GM19395 (cell line): ENCODE results near the gene AQP12A.
"Not testable (repeated sequence)": the region's sequence is repeated elsewhere in the genome, so short reads cannot be mapped to it uniquely, and the experiment has no call there.

Experiments used
- ATAC-seq: cut with Tn5 transposase; IDR thresholded peaks from one replicate; pipeline ENCODE4 v1.9.1; 2021; ENCODE audit warnings: mild to moderate bottlenecking, moderate library complexity; ENCODE audit not compliant: unreplicated experiment

Gene AQP12A, protein sequence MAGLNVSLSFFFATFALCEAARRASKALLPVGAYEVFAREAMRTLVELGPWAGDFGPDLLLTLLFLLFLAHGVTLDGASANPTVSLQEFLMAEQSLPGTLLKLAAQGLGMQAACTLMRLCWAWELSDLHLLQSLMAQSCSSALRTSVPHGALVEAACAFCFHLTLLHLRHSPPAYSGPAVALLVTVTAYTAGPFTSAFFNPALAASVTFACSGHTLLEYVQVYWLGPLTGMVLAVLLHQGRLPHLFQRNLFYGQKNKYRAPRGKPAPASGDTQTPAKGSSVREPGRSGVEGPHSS

DNA sequence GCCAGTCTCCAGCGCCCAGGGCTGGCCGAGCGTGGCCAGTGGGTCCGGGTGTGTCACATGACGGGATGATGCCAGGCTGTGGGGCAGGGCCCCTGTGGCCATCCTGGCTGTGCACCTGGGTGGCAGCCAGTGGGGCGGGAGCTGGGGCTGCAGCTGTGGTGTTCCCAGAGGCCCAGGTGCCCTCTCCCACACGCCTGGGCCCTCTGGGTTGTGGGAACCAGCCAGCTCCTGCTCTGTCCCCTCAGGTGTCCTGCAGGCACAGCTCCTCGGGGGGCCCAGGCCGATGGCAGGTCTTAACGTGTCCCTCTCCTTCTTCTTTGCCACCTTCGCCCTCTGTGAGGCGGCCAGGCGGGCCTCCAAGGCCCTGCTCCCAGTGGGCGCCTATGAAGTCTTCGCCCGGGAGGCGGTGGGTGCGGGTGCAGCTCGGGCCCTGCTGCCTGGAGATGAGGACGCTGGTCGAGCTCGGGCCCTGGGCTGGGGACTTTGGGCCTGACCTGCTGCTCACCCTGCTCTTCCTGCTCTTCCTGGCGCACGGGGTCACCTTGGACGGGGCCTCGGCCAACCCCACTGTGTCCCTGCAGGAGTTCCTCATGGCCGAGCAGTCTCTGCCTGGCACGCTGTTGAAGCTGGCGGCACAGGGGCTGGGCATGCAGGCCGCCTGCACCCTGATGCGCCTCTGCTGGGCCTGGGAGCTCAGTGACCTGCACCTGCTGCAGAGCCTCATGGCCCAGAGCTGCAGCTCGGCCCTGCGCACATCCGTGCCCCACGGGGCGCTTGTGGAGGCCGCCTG, at the start of gene AQP12A:
Gene AQP12A (plus strand): TSS at position 236 of the 790 bp plus-strand sequence. CDS start 48 bp downstream, at position 284.
- ATAC-seq, result not testable (repeated sequence)

DNA sequence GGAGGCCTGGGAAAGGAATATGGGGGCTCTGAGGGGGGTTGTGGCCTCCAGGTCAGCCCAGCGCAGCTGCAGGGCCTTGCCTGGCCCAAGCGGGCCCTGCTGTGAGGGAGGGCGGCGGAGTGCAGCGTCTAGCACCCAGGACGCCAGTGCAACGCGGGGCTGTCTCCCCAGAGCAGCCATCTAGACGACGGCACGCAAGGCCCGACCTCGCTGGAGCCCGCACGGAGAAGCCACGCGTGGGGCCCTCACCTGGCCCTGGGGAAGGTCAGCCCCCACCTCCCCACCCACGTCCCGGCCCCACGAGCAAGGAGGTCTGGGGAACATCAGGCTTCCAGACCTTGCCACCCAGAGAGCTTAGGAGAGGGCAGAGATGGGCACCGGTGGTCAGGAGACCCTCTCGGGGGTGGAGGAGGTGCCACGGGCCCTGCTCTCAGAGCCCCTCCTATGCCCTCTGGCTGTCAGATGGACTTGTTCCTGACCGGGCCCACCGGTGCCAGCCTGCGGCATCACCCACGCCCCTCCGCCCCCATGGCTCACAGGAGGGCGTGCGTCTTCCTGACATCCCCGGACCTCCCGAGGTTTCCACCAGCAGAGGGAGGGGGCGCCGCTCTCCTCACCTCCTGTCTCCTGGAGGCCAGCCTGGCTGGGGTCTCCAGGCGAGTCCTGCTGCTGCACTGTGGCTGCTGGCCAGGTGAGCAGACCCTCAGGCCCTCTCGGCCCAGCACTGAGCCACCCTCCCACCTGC, 49.4 kb upstream of the AQP12A start:
- ATAC-seq, result no peak

DNA sequence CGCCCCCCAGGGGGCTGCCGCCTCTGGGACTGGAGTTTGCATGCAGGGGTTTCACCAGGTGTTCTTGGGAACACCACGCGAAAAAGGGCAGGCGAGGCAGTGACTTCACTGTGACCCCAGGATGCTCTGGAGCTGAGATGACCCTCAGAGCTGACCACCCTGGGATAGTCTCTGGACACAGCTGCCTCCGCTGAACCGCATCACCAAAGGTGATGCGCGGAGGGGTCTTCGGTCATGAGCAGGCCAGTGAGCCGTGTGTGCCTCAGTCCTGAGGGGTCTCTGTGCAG, 48.9 kb upstream of the AQP12A start:
- no peak for ATAC-seq

DNA sequence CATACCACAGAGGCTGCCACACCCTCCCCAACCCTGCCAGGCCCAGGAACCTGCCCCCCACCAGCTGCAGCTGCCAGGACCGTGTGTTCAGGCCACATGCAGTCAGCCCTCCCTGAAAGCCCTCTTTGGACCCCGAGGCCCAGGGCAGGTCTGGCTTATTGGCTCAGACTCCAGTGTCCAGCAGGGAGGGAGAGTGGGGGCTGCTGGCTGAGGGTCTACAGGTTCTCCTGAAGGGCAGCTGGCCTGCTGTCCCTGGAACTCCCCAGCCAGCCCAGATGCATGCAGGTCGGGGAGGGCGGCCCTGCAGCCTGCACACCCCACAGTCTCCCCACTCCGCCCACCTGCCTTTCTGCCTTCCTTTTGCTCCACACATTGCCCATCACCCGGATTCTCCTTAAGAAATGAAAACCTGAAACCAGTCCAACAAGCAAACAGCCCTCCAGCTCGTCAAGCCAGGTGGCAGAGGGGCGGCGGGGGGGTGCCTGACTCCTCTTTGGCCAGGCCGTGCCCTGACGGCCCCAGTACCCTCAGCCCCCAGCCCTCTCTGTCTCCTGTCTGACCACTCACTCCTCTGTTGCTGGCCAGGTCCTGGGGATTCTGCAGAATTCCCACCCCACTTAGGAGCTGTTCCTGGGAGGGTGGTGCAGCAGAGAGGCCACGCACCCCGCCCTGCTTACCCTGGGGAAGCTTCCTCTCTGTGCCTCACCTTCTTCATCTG, 48.4 kb upstream of the AQP12A start:
- no peak for ATAC-seq

DNA sequence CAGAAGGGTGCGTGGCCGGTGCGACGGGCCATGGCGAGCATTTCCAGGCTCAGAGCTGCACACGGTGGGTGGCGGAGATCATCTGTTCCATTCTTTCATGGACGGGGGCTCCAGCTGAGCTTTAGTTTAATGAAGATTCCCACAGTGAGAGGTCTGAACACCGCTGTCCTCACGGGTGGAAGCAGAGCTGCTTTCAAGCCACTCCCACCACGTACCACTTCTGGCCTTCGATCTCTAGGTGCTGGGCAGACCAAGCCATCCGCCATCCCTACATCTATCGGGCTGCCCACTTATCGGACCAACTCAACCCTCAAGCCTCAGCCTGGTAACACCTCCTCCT, 47.9 kb upstream of the AQP12A start:
- no peak for ATAC-seq

DNA sequence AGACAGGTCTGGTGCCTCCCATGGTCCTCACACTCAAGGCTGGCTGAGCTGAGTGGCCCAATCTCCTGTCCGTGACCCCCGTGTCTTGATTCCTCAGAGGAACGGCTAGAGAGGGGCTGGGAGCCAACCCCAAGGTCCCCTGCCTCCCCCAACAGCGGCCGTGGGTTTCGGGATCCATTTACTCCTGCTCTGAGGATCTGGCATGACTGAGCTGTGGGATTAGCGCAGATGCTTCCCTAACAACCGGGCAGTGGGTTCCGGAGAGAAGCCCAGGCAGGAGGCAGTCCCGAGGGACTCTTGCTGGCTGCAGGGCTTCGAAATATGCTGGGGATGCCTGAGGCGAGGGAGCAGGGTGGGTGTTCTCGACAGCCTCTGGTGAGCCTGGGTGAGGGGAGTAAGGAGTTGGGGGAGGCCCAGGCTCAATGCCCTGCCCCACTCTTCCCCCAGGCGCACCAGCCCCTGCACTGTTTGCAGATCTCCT, 47.5 kb upstream of the AQP12A start:
- no peak for ATAC-seq

DNA sequence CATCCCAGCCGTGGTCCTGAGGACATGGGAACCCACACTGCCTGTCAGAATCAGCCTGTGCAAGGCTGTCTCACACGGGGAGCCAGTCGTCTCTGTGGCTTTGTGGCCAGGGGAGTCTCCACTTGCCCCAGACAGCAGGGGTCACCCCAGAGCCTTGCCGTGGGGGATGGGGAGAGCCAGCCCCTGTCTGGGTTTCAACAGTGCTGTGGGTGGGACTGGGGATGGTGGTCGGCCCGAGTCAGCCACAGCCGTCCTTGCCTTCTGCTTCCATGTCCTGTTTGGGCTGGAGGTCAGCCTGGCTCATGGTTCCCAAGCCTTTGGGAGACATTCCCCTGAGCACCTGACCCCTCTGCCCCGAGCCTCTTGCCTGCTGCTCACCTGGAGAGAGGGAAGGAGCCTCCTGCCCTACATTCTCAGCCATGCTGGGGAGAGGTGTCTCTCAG, 46.8 kb upstream of the AQP12A start:
- no peak for ATAC-seq

DNA sequence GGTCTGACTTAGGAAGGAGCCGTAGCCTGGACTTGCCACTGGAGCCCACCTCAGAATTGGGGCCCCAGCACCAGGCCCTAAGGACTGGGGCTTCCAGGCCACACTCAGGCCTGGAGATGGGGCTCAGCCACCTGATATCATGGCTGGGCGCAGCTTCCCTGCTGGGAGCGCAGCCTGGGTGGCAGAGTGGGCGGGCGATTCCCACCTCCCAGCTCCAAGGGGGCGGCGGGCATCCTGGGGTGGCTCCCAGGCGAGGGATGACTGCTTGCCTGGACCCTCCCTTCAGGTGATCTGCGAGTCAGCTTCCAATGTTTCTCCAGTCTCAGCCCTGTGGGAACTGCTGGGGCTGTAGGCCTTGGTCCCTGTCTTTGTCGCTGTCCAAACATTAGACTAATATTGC, 46.3 kb upstream of the AQP12A start:
- ATAC-seq, result no peak

DNA sequence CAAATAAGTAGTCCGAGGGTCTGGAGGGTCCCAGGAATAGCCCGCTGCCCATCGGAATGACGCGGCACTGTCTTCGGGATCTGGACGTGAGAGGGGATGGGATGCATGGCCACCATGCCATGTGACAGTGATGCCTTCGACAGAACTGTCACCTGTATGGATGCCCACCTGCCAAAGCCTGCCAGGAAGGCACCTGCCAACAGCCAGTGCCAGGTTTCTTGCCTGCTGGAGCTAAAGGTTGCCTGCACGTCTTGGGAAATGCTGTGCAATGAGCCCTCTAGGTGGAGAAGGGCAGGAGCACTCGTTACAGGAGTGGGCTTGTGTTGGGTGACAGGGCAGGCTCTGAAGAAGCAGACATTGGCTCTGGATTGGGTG, 45.9 kb upstream of the AQP12A start:
- ATAC-seq, result no peak

DNA sequence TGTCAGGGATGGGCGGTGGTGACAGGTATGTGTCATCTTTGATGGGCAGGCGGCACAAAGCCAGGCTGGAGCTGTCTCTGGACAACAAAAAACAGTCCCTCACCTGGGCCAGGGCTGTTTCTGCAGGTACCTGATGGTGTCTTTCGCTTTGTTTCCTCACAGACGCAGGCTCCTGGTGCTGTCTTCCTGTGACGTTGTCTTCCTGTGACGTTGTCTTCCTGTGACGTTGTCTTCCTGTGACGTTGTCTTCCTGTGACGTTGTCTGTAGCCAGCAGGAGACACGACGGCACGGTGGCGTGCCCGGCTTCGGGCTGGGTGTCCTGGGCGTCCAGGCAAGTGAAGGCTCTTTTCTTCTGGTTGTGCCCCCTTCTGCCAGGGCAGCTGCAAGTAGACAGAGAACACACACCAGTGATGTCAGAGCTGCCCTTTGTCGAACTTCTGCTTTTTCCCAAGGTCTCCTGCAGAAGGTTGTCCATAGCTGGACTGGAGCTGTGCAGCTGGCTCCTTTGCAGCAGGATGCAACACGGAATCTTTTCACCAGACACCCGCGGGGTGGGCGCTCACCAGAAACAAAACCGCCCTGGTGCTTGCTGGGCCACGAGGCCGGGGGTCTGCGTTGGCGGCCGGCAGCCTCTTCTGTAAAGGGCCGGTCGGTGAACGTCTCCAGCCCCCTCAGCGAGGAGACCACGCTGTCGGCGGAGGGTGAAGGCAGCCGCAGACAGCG, 45.3 kb upstream of the AQP12A start:
- no peak for ATAC-seq

DNA sequence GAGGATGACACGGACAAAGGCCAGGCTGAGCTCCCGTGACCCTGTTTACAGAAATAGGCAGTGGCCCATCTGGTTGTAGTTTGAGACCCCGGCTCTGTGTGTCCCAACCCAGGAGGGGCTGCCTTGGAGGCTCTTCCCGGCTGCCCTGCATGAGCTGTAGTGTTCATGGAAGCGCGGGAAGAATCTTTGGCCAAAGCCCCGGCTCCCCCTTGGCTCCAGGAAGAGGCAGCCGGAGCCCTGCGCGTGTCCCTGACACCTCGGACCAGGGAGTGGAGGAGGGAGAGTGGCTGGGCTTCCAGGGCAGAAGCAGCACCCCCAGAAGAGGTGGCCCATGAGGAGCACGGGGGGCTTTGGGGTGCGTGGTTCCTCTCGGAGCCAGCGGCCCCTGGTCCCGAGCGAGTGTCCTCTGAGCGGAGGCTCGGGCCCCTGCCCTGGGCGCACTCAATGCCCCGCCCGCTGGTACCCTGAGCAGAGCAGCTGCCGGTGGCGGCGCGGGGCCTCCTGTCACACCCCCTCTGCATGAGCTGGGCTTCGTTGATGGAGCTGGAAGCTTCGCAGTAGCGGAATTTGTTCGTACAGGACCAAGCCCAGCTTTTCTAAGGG, 44.7 kb upstream of the AQP12A start:
- ATAC-seq, result no peak

DNA sequence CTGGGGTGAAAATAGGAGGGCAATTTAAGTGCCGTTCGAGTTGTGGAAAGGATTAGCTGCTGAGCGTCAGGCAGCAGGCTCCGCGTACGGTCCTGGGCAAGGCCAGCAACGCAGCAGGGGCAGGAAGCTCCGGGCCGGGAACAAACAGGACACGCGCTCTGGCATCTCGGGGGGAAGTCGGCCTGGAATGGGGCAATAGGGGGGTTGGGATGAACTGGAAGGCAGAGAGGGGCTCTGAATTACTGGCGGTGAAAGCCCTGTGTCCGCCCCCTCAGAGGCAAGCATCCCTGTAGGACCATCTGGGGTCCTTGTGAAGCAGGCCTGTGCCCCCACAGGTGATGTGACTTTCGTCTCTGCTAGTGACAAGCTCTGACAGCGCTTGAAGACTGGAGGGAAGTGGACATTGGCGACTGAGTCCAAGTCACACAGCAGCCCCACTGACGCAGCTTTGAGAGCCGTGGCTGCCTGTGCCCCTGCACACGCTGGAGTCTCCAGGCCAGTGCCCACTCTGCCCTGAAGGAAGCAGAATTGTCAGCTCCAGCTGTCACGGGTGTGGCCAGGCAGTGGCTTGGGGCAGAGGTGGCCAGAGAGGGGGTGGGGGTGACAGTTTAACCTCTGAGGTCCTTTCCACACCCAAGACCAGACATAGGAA, 44.0 kb upstream of the AQP12A start:
- no peak for ATAC-seq

DNA sequence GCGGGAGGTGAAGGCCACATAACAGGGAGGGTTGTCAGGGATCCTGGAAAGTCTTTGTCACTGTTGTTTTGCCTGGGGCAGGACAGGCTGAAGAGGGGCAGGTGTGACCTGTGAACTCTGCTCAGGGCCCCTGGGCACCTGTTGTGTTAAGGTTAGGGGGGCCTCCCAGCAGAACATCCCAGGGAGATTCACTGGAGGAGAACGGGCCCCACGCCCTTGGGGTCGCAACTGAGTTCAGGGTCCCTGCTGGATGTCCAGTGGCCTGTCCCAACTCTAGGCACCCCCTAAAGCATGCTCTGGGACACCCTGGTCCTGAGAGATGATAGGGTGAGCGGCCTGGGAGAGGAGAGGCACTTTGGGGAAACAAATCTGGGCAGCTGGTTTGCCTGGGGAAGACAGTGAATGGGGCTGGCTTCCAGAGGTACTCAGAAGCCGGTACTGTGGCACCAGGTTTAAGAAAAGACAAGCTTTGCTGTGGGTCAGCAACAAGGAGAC, 43.5 kb upstream of the AQP12A start:
- no peak for ATAC-seq

DNA sequence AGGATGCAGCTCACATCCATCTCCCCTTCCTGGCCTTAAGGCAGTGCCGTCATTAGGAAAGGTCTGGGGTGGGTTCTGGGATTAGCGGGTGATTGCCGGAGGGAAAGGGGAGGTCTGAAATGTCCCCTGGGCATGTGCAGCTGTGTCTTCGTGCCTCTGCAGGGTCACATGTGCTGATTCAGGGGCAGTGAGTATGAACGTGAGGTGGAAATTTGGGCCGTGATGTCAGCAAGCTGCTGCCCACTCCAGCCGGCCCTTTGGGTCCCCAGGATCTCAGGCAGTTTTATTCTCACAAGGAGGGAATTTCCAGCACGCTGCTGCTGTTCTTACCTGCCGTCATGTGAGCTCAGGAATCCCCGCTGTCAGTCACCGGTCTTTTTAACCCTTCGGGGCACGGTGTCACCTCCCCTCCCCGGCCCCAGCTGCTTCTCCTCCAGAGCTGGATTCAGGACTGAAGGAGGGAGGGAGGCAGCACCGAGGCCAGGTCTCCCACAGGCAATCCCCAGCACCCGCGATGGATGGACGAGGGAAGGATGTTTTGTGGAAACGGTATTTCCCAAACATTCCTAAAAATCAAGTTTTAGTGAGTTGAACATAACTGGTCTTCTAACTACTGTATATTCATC, 42.9 kb upstream of the AQP12A start:
- ATAC-seq, result no peak

DNA sequence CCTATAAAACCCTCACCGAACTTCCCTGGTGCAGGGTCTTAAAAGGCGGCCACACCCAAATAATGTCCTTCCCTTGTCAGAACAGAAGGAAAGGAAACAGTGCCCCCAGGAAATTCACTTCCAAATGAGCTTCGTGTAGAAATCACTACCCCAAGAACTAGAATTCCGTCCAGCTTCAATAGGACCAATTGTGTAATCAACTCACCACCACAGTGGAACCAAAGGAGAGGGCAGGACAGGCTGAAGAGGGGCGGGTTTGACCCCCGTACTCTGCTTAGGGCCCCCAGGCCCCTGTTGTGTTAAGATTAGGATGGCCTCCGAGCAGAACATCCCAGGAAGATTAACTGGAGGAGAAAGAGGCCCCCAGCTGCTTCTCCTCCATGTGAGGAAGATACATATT, 42.3 kb upstream of the AQP12A start:
- no peak for ATAC-seq

DNA sequence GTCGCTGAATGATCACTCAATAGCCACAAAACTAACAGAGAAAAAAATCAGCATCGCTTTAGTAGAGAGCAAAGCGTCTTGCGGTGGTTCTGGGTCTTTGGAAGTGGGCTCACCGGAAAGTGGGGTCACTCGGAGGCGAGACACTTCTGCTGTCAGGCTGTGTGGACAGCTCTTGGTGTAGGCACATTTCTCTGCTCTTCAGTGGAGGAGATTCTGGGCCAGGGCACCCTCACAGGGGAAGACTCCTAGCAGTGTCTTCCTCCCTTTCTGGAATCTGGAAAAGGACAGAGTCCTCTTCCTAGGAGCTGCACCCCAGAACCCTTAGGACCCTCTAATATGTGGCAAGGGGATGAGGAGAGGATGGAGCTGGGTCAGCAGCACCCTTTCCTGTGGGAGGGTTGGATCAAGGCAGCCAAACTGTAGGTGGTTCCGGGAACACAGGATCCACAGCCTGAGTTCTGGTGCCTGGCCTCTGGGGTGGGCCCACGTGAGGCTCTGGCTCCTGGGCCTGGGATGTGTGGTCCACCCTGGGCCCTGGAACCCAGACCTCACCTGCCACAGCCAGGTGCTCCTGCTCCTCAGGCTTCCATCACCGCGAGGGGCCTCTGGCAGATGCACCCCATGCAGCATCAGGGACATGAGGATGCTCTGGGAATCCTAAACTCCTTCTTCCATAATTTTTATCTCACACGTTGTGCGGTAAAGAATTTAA, 41.3 kb upstream of the AQP12A start:
- no peak for ATAC-seq

DNA sequence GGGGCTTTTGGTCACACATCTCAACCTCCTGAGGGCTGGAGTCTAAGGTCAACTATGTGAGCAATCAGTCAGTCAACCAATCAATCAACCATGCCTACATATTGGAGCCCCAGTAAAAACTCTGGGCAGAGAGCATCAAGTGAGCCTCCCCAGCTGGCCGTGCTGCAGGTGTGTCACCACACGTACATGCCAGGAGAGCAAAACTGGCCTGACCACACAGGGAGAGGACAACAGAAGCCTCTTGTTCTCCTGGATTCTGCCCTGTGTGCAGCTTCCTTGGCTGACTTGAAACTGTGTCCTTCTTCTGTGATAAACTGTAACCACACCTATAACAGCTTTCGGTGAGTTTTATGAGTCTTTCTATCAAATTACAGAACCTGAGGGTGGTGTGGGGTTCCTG, 40.5 kb upstream of the AQP12A start:
- no peak for ATAC-seq
